Neuronal stem cell (in vitro differentiated cells): Measurements from ENCODE around the gene YOD1.

Experiments used
- DNase-seq: peaks from one replicate; pipeline ENCODE4 v3.0.0-alpha.2; 2013; ENCODE audit warnings: low spot score
- H2AFZ ChIP-seq: one replicate; pipeline ENCODE4 v1.6.1; 2013; ENCODE audit warnings: mild to moderate bottlenecking, low read length, inconsistent platforms
- H2AK5ac ChIP-seq: 2 replicates; pipeline ENCODE4 v1.6.1; 2013; ENCODE audit warnings: low read depth, mild to moderate bottlenecking, inconsistent platforms, low read length, moderate library complexity, mixed read lengths
- H2BK120ac ChIP-seq: 2 replicates; pipeline ENCODE4 v1.6.1; 2013; ENCODE audit warnings: low read depth, mild to moderate bottlenecking, inconsistent platforms, low read length, moderate library complexity, mixed read lengths
- H2BK12ac ChIP-seq: one replicate; pipeline ENCODE4 v1.6.1; 2013; ENCODE audit warnings: low read length, inconsistent platforms
- H2BK15ac ChIP-seq: 2 replicates; pipeline ENCODE4 v1.6.1; 2013; ENCODE audit warnings: mild to moderate bottlenecking, low read length, inconsistent platforms, mixed read lengths
- H2BK5ac ChIP-seq: one replicate; pipeline ENCODE4 v1.6.1; 2013; ENCODE audit warnings: inconsistent platforms, mild to moderate bottlenecking, low read length, moderate library complexity
- H3K14ac ChIP-seq: one replicate; pipeline ENCODE4 v1.6.1; 2013; ENCODE audit warnings: low read length, inconsistent platforms
- H3K18ac ChIP-seq: 2 replicates; pipeline ENCODE4 v1.6.1; 2013; ENCODE audit warnings: low read length, inconsistent platforms
- H3K23ac ChIP-seq: 2 replicates; pipeline ENCODE4 v1.6.1; 2013; ENCODE audit warnings: low read depth, mild to moderate bottlenecking, mixed read lengths, low read length, inconsistent platforms; ENCODE audit not compliant: poor library complexity
- H3K27ac ChIP-seq: replicated peaks from 3 replicates; pipeline ENCODE4 v1.5.1; 2013; ENCODE audit warnings: low read length, inconsistent platforms
- H3K27me3 ChIP-seq, 3 experiments: 2 replicates each; pipeline ENCODE4 v1.6.1; 2013; ENCODE audit warnings: low read length in 3 of 3, mild to moderate bottlenecking in 2 of 3, inconsistent platforms in 1 of 3, low read depth in 1 of 3, mixed read lengths in 1 of 3, moderate library complexity in 1 of 3; ENCODE audit not compliant: control insufficient read depth in 3 of 3, insufficient read depth in 3 of 3
- H3K36me3 ChIP-seq, 2 donors: replicated peaks in 1 of 2; 2 replicates each; pipeline ENCODE4 v1.6.1; 2013; ENCODE audit warnings: low read length in 2 of 2; ENCODE audit not compliant: control insufficient read depth in 2 of 2, insufficient read depth in 2 of 2
- H3K4ac ChIP-seq: 2 replicates; pipeline ENCODE4 v1.6.1; 2013; ENCODE audit warnings: inconsistent platforms, mild to moderate bottlenecking, low read length, moderate library complexity
- H3K4me1 ChIP-seq, 2 donors: 1 replicate in 1 of 2; 2 replicates in 1 of 2; pipeline ENCODE4 v1.6.1; 2013; ENCODE audit warnings: low read length in 2 of 2, low read depth in 1 of 2; ENCODE audit not compliant: control insufficient read depth in 2 of 2, insufficient read depth in 1 of 2
- H3K4me2 ChIP-seq: one replicate; pipeline ENCODE4 v1.6.1; 2013; ENCODE audit warnings: mild to moderate bottlenecking, low read length, inconsistent platforms; ENCODE audit not compliant: insufficient read depth, poor library complexity, severe bottlenecking
- H3K4me3 ChIP-seq, 2 donors: 2 replicates each; pipeline ENCODE4 v1.5.1; 2013; ENCODE audit warnings: low read length in 2 of 2, mild to moderate bottlenecking in 2 of 2, inconsistent platforms in 1 of 2, moderate library complexity in 1 of 2
- H3K79me1 ChIP-seq: one replicate; pipeline ENCODE4 v1.6.1; 2013; ENCODE audit warnings: low read depth, mild to moderate bottlenecking, inconsistent platforms, low read length, moderate library complexity
- H3K9ac ChIP-seq: one replicate; pipeline ENCODE4 v1.6.1; 2013; ENCODE audit warnings: mild to moderate bottlenecking, low read depth, low read length, inconsistent platforms; ENCODE audit not compliant: poor library complexity
- H3K9me3 ChIP-seq, 2 donors: replicated peaks in 1 of 2; 2 replicates each; pipeline versions ENCODE3 to v1.6.1; 2013; ENCODE audit warnings: low read length in 2 of 2, mild to moderate bottlenecking in 2 of 2, inconsistent platforms in 1 of 2, low read depth in 1 of 2, mixed read lengths in 1 of 2, moderate library complexity in 1 of 2; ENCODE audit not compliant: control insufficient read depth in 2 of 2, insufficient read depth in 1 of 2
- H4K8ac ChIP-seq: one replicate; pipeline ENCODE4 v1.6.1; 2013; ENCODE audit warnings: low read depth, mild to moderate bottlenecking, inconsistent platforms, low read length, moderate library complexity
- H4K91ac ChIP-seq: one replicate; pipeline ENCODE4 v1.6.1; 2013; ENCODE audit warnings: low read length, low read depth, mild to moderate bottlenecking, inconsistent platforms; ENCODE audit not compliant: poor library complexity
- WGBS, 2 donors: extraction: QIAGEN DNeasy Blood & Tissue Kit; methylation state at CpG; one replicate each; pipeline ENCODE4 v1.1.7; 2013; ENCODE audit warnings: missing lambda C conversion rate in 2 of 2, mixed read lengths in 1 of 2; ENCODE audit not compliant: insufficient read length in 2 of 2, insufficient replicate concordance in 1 of 2; ENCODE audit errors: extremely low coverage in 2 of 2; 5-methylcytosine and 5-hydroxymethylcytosine counted together

The YOD1 gene

DNA sequence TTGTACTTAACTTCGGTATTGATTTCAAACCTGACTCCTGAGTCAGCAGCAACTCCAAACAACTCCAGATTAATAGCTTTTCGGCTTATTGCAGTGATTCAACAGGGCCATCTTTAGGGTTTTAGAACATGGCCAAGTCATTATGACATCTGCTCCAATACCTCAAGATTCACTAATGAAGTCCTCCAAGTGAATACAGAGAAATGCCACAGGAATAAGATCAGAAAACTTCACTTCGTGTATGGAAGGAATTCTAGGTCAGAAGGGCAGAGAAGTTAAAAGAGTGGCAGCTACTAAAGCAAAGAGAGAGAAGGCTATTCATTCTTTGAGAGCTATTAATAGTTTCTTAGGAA is 10.9 kb downstream of the YOD1 start:
- Histone ChIP-seq H3K36me3 (peaks cover 0 to 11% of the 10 kb centered on the region in 2 donors), H3K18ac (no peak overlapping the region), H3K4ac (no peak overlapping the region), H4K91ac (no peak overlapping the region), H3K4me2 (no peak overlapping the region), H2BK12ac (no peak overlapping the region), H3K14ac (no peak overlapping the region), H2AFZ (no peak overlapping the region), H3K23ac (no peak overlapping the region), H3K9ac (no peak overlapping the region), H2AK5ac (no peak overlapping the region), H2BK120ac (no peak overlapping the region), H2BK5ac (no peak overlapping the region), H3K4me1 (no peaks in the 10 kb centered on the region), H3K27ac (no peak overlapping the region), H3K27me3 (peaks cover 0 to 13% (median 0%) of the 10 kb centered on the region in 3 experiments), H3K79me1 (no peaks in the 10 kb centered on the region), H2BK15ac (no peak overlapping the region), H3K4me3 (no peak overlapping the region), H3K9me3 (no peaks in the 10 kb centered on the region), H4K8ac (no peak overlapping the region)
- no peak for DNase-seq
- whole genome bisulfite sequencing, 2 donors: no CpG with 5 or more reads among the region's 3 CpGs

- Histone ChIP-seq H2BK12ac (no peak overlapping the region), H3K27me3 (peaks cover 0 to 13% (median 0%) of the 10 kb centered on the region in 3 experiments), H3K4me1 (no peaks in the 10 kb centered on the region), H3K9ac (no peak overlapping the region), H2BK5ac (no peak overlapping the region), H3K4me3 (no peak overlapping the region), H3K4ac (no peak overlapping the region), H2AFZ (no peak overlapping the region), H3K36me3 (peaks cover 0 to 8% of the 10 kb centered on the region in 2 donors), H4K91ac (no peak overlapping the region), H3K14ac (no peak overlapping the region), H3K9me3 (no peaks in the 10 kb centered on the region), H4K8ac (no peak overlapping the region), H3K79me1 (no peaks in the 10 kb centered on the region), H3K23ac (no peak overlapping the region), H3K27ac (no peak overlapping the region), H2AK5ac (no peak overlapping the region), H3K4me2 (no peak overlapping the region), H2BK15ac (no peak overlapping the region), H2BK120ac (no peak overlapping the region), H3K18ac (no peak overlapping the region)
- no peak for DNase-seq
- no CpG with 5 or more reads among the region's 4 CpGs for WGBS, 2 donors
Measured at GRCh38 chr1:207039380-207040180, 11.4 kb downstream of the YOD1 start.

GRCh38 chr1:207036865-207037264 is 14.1 kb downstream of the YOD1 start:
- Histone ChIP-seq H3K4me3 (no peak overlapping the region), H3K14ac (no peak overlapping the region), H2BK5ac (no peak overlapping the region), H3K79me1 (no peaks in the 10 kb centered on the region), H3K27ac (no peak overlapping the region), H3K4me1 (peaks cover 0 to 7% of the 10 kb centered on the region in 2 donors), H3K9ac (no peak overlapping the region), H3K4ac (no peak overlapping the region), H4K8ac (no peak overlapping the region), H2BK120ac (no peak overlapping the region), H3K18ac (no peak overlapping the region), H2AK5ac (no peak overlapping the region), H3K27me3 (peaks cover 0 to 34% (median 0%) of the 10 kb centered on the region in 3 experiments), H2BK15ac (no peak overlapping the region), H2BK12ac (no peak overlapping the region), H3K4me2 (no peak overlapping the region), H3K23ac (no peak overlapping the region), H3K9me3 (no peaks in the 10 kb centered on the region), H3K36me3 (no peaks in the 10 kb centered on the region), H4K91ac (no peak overlapping the region), H2AFZ (no peak overlapping the region)
- DNase-seq: no peak
- no CpG with 5 or more reads among the region's 1 CpG for WGBS, 2 donors

- Histone ChIP-seq H3K4me2 (no peak overlapping the region), H3K79me1 (no peaks in the 10 kb centered on the region), H2BK15ac (no peak overlapping the region), H3K18ac (no peak overlapping the region), H3K14ac (no peak overlapping the region), H3K23ac (no peak overlapping the region), H4K8ac (no peak overlapping the region), H3K9ac (no peak overlapping the region), H3K9me3 (no peaks in the 10 kb centered on the region), H3K4me1 (peaks cover 0 to 7% of the 10 kb centered on the region in 2 donors), H2BK120ac (no peak overlapping the region), H3K4ac (no peak overlapping the region), H2BK12ac (no peak overlapping the region), H2BK5ac (no peak overlapping the region), H4K91ac (no peak overlapping the region), H2AFZ (no peak overlapping the region), H3K27ac (no peak overlapping the region), H3K4me3 (no peak overlapping the region), H3K36me3 (no peaks in the 10 kb centered on the region), H3K27me3 (peaks cover 0 to 41% (median 0%) of the 10 kb centered on the region in 3 experiments), H2AK5ac (no peak overlapping the region)
- no CpG with 5 or more reads among the region's 4 CpGs for WGBS, 2 donors
- no peak for DNase-seq
Measured at GRCh38 chr1:207035877-207036551, 15.0 kb downstream of the YOD1 start.
